HG03097 (cell line): ENCODE measurements around the gene TNNT2.

Experiments used
- ATAC-seq: cut with Tn5 transposase; IDR thresholded peaks from one replicate; pipeline ENCODE4 v1.9.1; 2021; ENCODE audit not compliant: unreplicated experiment, low FRiP score

Gene TNNT2

DNA sequence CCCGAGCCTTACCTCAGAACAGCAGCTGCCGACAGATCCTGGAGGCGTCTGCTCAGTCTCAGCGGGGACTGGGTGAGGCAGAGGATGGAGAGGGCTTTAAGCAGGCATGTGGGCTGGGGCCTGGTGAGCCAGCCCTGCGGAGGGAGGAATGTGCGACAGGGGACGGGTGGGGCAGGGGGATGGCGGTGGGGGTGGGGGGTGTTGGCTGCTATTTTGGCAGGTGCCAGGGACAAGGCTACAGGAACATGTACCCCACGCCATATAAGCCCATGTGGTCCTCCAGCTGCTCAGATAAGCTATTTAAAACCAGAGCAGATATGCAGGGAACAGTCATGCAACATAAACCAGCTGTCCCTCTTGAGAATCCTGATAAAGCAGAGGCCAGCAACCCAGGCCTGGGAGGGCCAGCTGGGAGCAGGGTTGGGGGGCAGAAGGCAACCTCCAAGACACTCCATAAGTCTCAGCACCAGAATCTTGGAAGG lies at the start of gene TNNT2:
Gene TNNT2, minus strand, starts transcription at position 70 of the 482 bp plus-strand sequence. CDS start 4,426 bp downstream, outside the sequence.
- no peak for ATAC-seq

GRCh38 chr1:201426479-201427310 lies 49.2 kb upstream of the TNNT2 start:
- ATAC-seq: no peak

- no peak for ATAC-seq
Observed at GRCh38 chr1:201424146-201424545, 46.7 kb upstream of the TNNT2 start.

DNA sequence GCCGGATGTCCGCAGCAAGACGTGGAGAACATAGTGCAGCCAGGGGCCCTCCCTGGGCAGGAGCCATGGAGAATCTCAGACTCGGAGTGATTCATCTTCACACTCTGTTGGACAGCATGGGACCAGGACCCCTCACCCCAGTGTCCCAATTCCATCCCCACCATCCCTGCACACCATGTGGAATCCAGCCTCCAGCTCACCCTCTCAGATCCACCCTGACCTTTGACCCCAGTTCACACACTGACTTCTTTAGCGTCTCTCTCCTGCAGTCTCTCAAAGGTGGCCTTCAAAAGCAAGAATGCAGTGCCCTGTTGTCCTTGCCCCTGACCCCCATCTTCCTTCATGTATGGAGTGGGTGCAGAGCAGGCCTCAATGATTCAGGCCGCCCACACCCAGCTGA lies 46.2 kb upstream of the TNNT2 start:
- ATAC-seq: no peak

DNA sequence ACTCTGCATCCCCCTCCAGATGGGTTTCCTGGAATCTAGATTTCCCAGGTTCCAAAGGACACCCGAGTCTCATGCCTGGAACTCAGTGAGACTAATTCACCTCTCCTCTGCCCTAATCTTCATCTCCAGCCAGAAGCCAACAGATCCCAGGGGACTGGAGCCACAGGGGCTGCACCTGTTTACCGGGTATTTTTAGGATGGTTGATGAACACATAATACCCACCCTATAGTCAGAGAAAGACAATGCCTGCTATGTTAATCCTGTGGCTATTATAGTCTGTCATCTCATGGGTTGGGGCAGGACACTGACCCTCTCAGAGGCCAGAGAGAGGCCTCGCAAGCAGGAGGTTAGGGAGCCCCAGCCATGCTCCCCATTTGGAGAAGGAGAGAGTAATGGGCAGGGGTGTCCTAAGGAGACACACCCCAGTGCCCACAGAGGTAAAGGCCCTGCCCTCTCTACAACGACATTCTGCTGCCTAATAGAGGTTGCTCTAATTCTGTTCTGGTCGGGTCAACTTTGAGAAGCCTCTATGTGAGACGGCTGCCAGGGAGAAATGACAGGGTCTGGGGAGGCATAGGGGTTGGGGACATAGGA lies 45.1 kb upstream of the TNNT2 start:
- no peak for ATAC-seq

- ATAC-seq: no peak
Observed at GRCh38 chr1:201422026-201422425, 44.5 kb upstream of the TNNT2 start.

DNA sequence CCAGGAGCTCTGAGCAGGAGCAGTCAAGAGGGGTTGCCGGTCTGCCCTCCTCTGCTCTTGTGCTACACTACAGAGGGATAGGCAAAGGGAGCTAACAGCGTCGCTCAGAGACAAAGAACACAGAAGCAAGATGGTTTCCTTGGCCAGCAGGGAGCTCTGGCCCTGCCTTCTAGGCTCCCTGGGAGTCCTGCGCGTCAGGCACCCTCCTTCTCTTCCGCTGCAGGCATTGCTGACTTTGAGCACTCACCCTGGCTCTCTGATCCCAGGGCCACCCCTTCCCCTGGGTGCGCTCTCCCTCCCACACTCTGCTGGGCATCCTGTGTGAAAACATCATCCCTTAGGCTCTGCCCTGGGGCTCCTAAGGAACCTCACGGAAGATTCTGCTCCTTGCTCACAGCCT lies 43.6 kb upstream of the TNNT2 start:
- no peak for ATAC-seq

DNA sequence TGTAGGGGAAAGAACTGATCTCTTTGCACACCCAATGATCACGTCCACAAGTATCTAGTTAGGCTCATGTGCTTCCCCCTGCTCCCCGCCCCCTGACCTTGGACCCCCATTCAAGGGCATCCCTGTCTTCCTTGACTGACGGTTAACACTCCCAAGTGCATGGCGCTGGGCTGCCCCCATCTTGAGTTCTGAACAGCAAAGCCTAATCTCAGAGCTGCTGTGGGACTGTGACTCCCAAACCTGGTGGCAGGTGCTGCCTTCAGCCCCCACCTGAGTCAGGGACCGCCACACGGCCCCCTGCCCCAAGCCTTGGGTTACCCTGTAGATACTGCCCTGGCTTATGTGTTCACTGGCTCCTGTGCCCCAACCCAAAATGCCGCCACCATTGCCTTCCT lies 43.1 kb upstream of the TNNT2 start:
- no peak for ATAC-seq

DNA sequence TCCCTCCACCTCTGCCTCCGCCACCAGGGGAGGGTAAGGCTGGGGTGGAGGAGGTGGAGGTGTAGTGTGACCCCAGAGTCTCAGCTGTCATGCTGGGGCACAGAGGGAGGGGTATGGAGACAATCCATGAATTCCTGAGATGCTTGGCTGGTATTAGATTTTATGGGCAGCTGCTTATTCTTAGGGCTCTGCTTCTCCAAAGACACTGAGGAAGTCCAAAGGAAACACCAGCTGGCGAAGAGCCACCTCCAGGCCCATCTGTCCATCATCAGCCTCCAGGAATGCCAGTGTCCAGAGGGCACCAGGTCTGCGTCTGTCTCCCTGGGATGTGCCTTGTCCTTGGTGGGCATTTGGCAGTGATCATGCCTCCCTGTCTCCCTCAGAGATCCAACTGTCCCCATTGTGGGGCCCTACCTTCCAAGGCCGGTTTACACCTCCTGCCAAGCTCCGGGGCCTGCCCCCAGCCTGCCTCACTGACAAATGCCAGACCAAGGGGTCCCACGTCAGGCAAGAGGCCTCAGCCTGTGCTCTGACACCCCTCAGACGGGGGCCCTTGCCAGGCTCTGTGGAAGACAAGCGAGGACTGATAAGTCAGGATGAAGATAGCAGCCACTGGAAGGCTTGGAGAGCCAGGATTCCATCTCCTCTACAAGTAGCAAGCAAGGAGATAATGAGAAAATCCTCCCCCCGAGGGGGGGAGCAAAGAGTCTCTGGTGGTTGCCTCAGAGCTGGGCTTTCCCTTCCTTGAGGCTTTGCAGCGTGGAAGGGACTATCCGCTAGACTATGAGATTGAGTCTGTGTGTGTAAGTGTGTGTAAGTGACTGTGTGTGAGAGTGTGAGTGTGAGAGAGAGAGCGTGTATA lies 42.5 kb upstream of the TNNT2 start:
- no peak for ATAC-seq

DNA sequence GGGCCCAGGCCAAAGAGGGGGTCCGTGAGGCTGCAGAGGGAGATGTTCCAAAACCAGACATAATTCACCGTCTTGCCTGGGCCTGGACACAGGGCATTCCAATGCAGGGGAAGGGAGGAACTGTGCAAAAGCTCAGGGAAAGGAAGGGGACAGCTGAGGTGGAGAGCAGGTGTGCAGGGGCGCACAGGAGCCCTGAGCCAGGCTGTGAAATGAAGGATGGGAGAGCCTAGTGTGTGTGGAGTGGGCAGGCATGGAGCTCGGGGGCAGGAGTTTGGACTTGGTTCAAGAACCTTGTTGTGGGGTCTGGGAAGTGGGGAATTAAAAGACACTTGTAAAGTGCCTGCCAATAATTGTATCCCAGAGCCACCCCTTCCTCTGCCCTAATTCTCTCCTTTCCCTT lies 41.8 kb upstream of the TNNT2 start:
- no peak for ATAC-seq

GRCh38 chr1:201418461-201418860 lies 41.0 kb upstream of the TNNT2 start:
- no peak for ATAC-seq

DNA sequence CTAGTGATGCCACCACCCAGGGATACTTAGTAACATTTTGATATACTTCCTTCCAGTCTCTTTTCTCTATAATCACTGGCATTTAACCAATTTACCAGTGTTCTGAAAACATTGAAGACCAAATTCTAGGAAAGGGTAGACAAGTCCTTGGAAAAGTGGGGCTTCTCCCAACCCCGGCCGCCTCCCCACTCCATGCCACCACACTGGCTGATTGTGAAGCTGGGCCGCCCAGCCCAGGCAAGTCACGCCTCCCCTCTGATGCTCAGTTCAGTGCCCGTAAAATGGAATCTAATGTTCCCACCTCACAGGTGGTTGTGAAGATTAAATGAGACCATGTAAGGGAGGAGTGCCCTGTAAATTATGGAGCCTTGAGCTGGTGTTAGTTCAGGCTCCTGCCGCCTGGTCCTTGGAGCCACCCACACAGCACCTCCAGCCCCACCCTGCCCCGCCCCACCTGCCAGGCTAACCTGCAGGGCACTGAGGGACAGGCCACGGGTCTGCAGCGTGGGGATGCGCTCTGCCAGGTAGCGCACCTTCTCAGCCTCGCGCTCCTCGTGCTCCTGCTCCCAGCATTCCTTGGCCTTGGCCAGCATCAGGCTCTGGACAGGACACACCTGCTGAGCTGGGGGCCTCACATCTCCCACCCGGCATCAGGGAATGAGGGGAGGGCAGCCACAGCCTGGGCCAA lies 36.7 kb upstream of the TNNT2 start:
- ATAC-seq: no peak

DNA sequence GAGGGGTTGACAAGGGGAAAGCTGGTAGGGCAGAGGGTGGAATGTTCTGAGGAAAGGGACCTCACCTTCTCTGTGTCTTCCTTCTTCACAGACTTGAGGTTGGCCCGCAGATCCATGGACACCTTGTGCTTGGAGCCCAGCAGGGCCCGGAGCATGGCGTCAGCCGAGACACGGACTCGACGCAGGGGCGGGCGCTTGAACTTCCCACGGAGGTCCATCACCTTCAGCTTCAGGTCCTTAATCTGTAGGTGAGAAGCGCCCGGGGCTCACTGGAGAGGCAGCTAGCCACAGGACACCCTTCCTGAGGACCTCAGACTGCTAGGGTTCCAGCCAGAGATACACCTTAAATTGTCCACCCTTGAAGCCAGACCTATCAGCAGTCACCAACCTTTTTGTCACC lies 33.8 kb upstream of the TNNT2 start:
- ATAC-seq: no peak

DNA sequence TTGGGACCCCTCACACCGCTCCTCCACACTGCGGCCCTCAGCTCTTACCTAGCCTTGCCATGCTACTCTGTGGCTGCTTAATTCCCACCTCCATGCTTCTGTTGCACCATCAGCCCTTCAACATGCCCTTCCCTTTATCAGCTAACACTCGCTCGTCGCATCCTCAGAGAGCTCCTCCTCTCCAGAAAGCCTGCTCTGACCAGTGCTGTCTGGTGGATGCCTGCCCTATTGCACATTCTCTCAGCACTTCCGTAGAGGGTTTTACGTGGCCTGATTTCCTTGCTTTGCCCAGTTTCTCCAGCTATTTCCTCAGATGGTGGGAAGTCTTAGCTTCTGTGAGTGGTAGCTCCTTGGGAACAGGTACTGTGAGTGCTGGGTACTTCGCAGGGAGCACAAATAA lies 32.0 kb upstream of the TNNT2 start:
- ATAC-seq: no peak

DNA sequence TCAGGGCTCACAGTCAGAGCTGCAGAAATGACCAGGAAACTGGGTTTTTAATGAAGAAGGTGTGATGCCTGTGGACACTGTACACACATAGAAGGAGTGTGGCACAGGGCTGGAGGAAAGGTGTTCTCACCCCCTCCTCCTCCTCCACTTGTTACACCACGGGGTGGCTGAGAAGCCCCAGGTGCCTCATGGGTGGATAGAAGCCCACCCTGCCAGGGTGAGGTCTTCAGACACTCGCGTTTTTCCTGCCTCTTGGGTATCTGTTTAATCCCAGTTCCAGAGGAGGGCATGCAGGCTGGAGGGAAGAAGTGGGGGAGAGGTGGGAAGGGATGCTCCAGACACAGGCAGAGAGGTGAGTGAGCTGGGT lies 31.3 kb upstream of the TNNT2 start:
- no peak for ATAC-seq

DNA sequence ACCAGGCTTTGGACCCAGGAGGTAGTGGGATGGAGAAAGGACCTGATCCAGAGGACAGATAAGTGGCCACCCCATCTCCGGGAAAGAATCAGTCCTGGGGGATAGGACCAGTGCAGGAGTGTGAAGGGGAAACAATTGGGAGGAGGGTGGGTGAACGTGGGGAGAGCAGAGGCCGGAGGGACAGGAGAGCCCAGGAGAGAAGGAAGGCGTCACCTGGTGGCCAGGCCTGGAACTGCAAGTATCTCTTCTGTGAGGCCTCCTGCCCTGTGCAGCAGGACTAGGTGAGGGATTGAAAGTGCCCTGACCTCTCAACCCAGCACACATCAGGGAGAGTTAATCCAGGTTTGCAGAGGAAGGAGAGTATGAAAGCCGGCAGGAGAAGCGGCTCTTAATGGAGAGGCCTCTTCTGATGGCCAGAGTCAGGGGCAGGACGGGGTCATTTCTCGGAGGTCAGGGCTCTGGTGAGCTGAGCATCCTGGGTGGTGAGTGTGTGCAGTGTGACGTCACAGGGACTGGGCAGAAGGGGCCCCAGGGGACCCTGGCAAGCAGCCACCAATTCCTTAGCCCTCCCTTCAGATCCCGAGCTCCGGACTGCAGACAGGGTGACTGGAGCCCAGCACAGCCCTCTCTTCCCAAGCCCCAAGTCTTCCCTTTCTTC lies 30.8 kb upstream of the TNNT2 start:
- no peak for ATAC-seq

DNA sequence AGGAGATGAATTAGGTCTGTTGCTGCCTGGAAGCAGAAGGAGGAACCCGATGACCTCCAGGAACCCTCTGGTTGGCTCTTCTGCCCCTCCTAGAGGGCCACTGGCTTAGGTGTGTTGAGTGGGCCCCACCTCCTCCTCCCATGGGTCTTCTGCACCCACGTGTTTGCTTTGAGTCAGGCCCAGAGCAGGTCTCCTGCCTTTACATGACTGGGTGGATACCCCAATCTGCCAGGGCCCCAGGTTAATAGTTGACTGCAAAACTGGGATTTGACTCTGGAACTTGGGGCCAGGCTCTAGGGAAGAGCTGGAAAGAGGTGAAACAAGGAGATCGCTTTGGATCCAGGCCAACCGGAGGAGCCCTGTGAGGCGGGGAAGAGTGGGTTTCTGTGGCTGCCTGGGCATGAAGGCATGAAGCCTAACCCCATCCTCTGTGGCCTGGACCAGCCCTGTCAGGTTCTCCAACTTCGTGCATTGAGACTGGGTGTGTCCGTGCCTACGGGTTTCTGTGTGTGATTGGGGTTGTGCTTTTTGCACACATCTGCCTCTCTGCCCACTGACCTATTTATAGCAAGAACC lies 29.4 kb upstream of the TNNT2 start:
- ATAC-seq: no peak

- ATAC-seq: no peak
Observed at GRCh38 chr1:201405484-201405831, 28.0 kb upstream of the TNNT2 start.

DNA sequence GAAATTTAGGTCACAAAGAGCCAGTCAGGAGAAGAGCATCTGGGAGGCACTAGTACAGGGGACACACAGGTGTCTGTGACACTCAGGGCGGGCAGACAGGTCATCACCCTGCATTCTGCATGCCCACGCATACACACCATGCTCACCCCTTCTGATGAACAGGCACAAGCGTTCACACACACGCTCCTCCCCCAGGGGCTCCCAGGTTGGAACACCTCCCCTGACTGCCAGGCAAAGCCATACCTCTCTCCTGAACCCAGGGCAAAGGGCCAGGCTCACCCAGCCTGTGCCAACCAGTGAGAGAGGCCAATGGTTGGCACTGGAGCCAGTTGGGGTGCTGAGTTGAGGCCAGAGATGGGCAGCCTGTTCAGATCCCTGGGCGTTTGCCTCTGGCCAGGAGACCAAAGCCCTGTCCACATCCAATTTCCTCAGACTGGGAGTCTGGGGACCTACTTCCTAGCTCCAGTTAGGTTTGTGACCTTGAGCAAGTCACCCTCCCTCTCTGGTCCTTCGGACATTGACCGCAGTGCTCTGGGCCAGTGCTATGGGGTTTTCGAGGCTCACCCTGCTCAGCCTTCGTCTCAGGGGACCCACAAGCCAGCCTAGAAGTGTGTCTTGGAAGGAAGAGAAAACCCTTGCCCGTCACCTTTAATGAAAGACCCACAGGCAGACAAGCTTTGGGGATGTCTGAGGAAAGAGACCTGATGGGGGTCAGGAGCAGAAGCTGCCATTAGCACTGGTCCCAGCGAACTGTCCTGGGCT lies 27.4 kb upstream of the TNNT2 start:
- ATAC-seq: no peak
